Liver (tissue), 9 donors: ENCODE results near the gene ARHGDIA. TPM values are rescaled to one million over a fixed set of nuclear protein-coding genes. Genes with fewer than 3 reads are reported as not detected.

Experiments
- DNase-seq: peaks from one replicate; pipeline ENCODE4 v3.0.0-alpha.2; 2017; ENCODE audit warnings: low spot score
- H3K27ac ChIP-seq, 2 donors: one replicate each; pipeline ENCODE4 v1.7.0; 2013; ENCODE audit warnings: inconsistent platforms in 2 of 2, low read length in 2 of 2, control low read depth in 1 of 2, low read depth in 1 of 2, mild to moderate bottlenecking in 1 of 2
- H3K27me3 ChIP-seq, 4 donors: one replicate each; pipeline versions ENCODE4 v1.6.1 to v1.7.0; 2013; ENCODE audit warnings: low read length in 3 of 4, inconsistent platforms in 1 of 4, mild to moderate bottlenecking in 1 of 4, moderate library complexity in 1 of 4; ENCODE audit not compliant: control insufficient read depth in 4 of 4, insufficient read depth in 4 of 4
- H3K36me3 ChIP-seq, 4 donors: one replicate each; pipeline versions ENCODE4 v1.6.1 to v1.7.0; 2013; ENCODE audit warnings: low read length in 3 of 4, mild to moderate bottlenecking in 3 of 4, low read depth in 1 of 4, moderate library complexity in 1 of 4; ENCODE audit not compliant: control insufficient read depth in 4 of 4, insufficient read depth in 3 of 4
- H3K4me1 ChIP-seq, 4 donors: one replicate each; pipeline versions ENCODE4 v1.6.1 to v1.7.0; 2013; ENCODE audit warnings: low read length in 3 of 4, mild to moderate bottlenecking in 3 of 4, moderate library complexity in 1 of 4; ENCODE audit not compliant: control insufficient read depth in 4 of 4, insufficient read depth in 4 of 4
- H3K4me3 ChIP-seq, 3 donors: one replicate each; pipeline versions ENCODE4 v1.6.1 to v1.7.0; 2013; ENCODE audit warnings: low read length in 3 of 3, control low read depth in 1 of 3, low read depth in 1 of 3, mild to moderate bottlenecking in 1 of 3
- H3K9ac ChIP-seq, 2 donors: one replicate each; pipeline ENCODE4 v1.7.0; 2013; ENCODE audit warnings: low read length in 2 of 2, mild to moderate bottlenecking in 2 of 2, moderate library complexity in 2 of 2, control low read depth in 1 of 2, low read depth in 1 of 2
- H3K9me3 ChIP-seq, 4 donors: one replicate each; pipeline versions ENCODE4 v1.6.1 to v1.7.0; 2013; ENCODE audit warnings: low read length in 3 of 4; ENCODE audit not compliant: control insufficient read depth in 4 of 4
- EGR1 ChIP-seq, 2 donors: IDR thresholded peaks; 2 replicates each; pipeline ENCODE4 v1.6.1; 2016 to 2018; ENCODE audit warnings: antibody characterized with exemption in 2 of 2, low read depth in 2 of 2
- FOXA1 ChIP-seq: IDR thresholded peaks from 2 replicates; pipeline ENCODE4 v1.6.1; 2016; ENCODE audit warnings: antibody characterized with exemption
- GABPA ChIP-seq, 2 donors: IDR thresholded peaks in 1 of 2; conservative IDR thresholded peaks in 1 of 2; 2 replicates each; pipeline ENCODE4 v1.6.1; 2016; ENCODE audit warnings: antibody characterized with exemption in 2 of 2, mild to moderate bottlenecking in 1 of 2, moderate library complexity in 1 of 2
- HNF4A ChIP-seq, 2 donors: conservative IDR thresholded peaks; 2 replicates each; pipeline ENCODE4 v1.6.1; 2016; ENCODE audit warnings: antibody characterized with exemption in 2 of 2, mild to moderate bottlenecking in 2 of 2
- HNF4G ChIP-seq: IDR thresholded peaks from 2 replicates; pipeline ENCODE4 v1.6.1; 2016; ENCODE audit warnings: antibody characterized with exemption
- JUND ChIP-seq, 2 donors: IDR thresholded peaks; 2 replicates each; pipeline ENCODE4 v1.6.1; 2016; ENCODE audit warnings: antibody characterized with exemption in 2 of 2
- NR2F2 ChIP-seq: IDR thresholded peaks from 2 replicates; pipeline ENCODE4 v1.6.1; 2016; ENCODE audit warnings: antibody characterized with exemption
- RAD21 ChIP-seq, 2 donors: IDR thresholded peaks; 2 replicates each; pipeline ENCODE4 v1.6.1; 2016; ENCODE audit warnings: antibody characterized with exemption in 2 of 2, mild to moderate bottlenecking in 2 of 2
- REST ChIP-seq: IDR thresholded peaks from 2 replicates; pipeline ENCODE4 v1.6.1; 2016; ENCODE audit warnings: antibody characterized with exemption, mild to moderate bottlenecking
- RXRA ChIP-seq, 2 donors: IDR thresholded peaks; 2 replicates each; pipeline ENCODE4 v1.6.1; 2017 to 2018; ENCODE audit warnings: antibody characterized with exemption in 2 of 2, mild to moderate bottlenecking in 1 of 2
- SP1 ChIP-seq: IDR thresholded peaks from 2 replicates; pipeline ENCODE4 v1.6.1; 2018; ENCODE audit warnings: antibody characterized with exemption, mild to moderate bottlenecking
- TAF1 ChIP-seq: conservative IDR thresholded peaks from 2 replicates; pipeline ENCODE4 v1.6.1; 2016; ENCODE audit warnings: antibody characterized with exemption, mild to moderate bottlenecking
- YY1 ChIP-seq: IDR thresholded peaks from 2 replicates; pipeline ENCODE4 v1.6.1; 2016; ENCODE audit warnings: antibody characterized with exemption, mild to moderate bottlenecking
- WGBS: extraction: QIAGEN DNeasy Blood & Tissue Kit; methylation state at CpG from one replicate; pipeline ENCODE4 v1.1.7; 2013; 5-methylcytosine and 5-hydroxymethylcytosine counted together
- polyA plus RNA-seq, 2 donors: library from polyadenylated mRNA; stranded (reverse) in 1 of 2; unstranded in 1 of 2; fragments of 200-250 nt in 1 of 2; fragments of >200 nt in 1 of 2; fragmentation: Nextera tagmentation in 1 of 2; extraction: Ambion mirVana in 1 of 2; gene quantifications; one replicate each; pipeline versions ENCODE4 v1.2.1 to v1.2.3, GENCODE V29; 2013 to 2015
- total RNA-seq, 2 donors: library from RNA; depleted of rRNA; stranded (reverse); fragments of >200 nt; gene quantifications; one replicate each; pipeline ENCODE4 v1.2.3, GENCODE V29; 2014
- TF ChIP-seq, protein P1 (sequence below): IDR thresholded peaks from 2 replicates; pipeline ENCODE4 v1.6.1; 2016; ENCODE audit warnings: antibody characterized with exemption
- TF ChIP-seq, protein P2 (sequence below): fragments of 150-350 bp; IDR thresholded peaks from 2 replicates; pipeline ENCODE4 v1.5.1; 2017; ENCODE audit warnings: improper control_type of control experiment, low read depth, low read length; ENCODE audit not compliant: missing input control
- TF ChIP-seq, protein P3 (sequence below): IDR thresholded peaks from 2 replicates; pipeline ENCODE4 v1.6.1; 2016; ENCODE audit warnings: antibody characterized with exemption
- TF ChIP-seq, protein P4 (sequence below): IDR thresholded peaks from 2 replicates; pipeline ENCODE4 v1.6.1; 2016; ENCODE audit warnings: antibody characterized with exemption
- donor health status: healthy.
- donor health status: healthy.
- donor health status: healthy.
- donor health status: healthy.
- donor health status: healthy.

ARHGDIA gene
- total and polyA plus RNA-seq, 4 donors: 35.5 to 142 (median 75.3) TPM

GRCh38 chr17:81868674-81869220, 2.4 kb downstream of the ARHGDIA start:
- Histone ChIP-seq H3K36me3 (peaks cover 0 to 6% (median 2%) of the 10 kb centered on the region in 4 donors), H3K4me1 (peaks cover 21 to 69% (median 50%) of the 10 kb centered on the region in 4 donors), H3K27me3 (no peaks in the 10 kb centered on the region), H3K4me3 (no peak overlapping the region), H3K9me3 (no peaks in the 10 kb centered on the region), H3K9ac (no peak overlapping the region), H3K27ac (peak overlapping the region; percentile 92 to 95)
- TF ChIP-seq EGR1 (IDR thresholded peaks at IDR 0.05; ENCODE audit: low read depth in 2 of 2): no peak
- no peak for TF ChIP-seq HNF4A (conservative IDR thresholded peaks at IDR 0.05)
- no peak for TF ChIP-seq FOXA1
- TF ChIP-seq RAD21 (IDR thresholded peaks at IDR 0.05): no peak
- TF ChIP-seq JUND (IDR thresholded peaks at IDR 0.05): no peak
- TF ChIP-seq YY1: no peak
- no peak for TF ChIP-seq GABPA (IDR thresholded peaks at IDR 0.05 in 1 of 2, conservative IDR thresholded peaks at IDR 0.05 in 1 of 2)
- TF ChIP-seq RXRA (IDR thresholded peaks at IDR 0.05): no peak
- WGBS: 57% methylated on average over 30 of the region's 30 CpGs
- peak; percentile 55 for DNase-seq

DNA sequence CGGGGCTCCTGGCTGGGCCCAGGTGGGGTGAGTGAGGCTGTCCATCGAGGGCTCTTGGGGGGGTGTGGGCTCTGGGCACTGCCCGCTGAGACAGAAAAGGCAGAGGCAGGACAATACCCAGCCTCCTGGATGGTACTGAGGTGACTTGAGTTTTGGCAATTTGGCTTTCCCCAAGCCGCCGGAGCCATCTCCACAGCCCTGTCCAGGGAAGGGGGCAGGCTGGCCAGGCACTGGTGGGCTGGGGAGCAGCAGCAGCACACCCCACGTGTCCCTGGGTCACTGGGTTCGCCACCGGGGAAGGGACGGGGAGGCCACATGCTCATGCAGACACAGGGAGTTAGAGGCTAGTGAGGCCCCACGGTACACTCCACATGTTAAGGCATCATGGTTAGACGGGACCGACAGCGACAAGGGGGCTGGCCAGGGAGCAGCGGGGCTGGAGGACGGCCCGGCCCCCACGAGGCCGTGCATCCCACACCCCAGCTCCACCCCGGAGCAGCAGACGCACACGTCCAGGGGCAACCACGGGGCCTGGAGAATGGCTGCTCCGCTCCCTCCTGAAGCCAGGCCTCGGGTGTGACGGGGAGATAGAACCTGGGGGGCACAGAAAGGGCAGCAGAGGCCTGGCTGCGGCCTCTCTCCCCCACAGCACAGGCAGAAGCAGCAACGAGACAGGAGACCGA, 3.0 kb downstream of the ARHGDIA start:
- H3K9me3 ChIP-seq: no peaks in the 10 kb centered on the region
- peak in 1 of 2 donors; percentile 2 for TF ChIP-seq EGR1 (IDR thresholded peaks at IDR 0.05; ENCODE audit: low read depth in 2 of 2)
- TF ChIP-seq TAF1: no peak
- 38% methylated on average over 28 of the region's 28 CpGs for WGBS
- peak overlapping the region; percentile 92 to 95 for H3K27ac ChIP-seq
- no peak for DNase-seq
- no peak overlapping the region for H3K4me3 ChIP-seq
- H3K4me1 ChIP-seq: peaks cover 21 to 76% (median 53%) of the 10 kb centered on the region in 4 donors
- H3K9ac ChIP-seq: no peak overlapping the region
- peaks cover 0 to 6% (median 2%) of the 10 kb centered on the region in 4 donors for H3K36me3 ChIP-seq
- no peaks in the 10 kb centered on the region for H3K27me3 ChIP-seq

- no peak overlapping the region for H3K9ac ChIP-seq
- no peaks in the 10 kb centered on the region for H3K9me3 ChIP-seq
- H3K27ac ChIP-seq: peak overlapping the region; percentile 92 to 95
- WGBS: 41% methylated on average over 23 of the region's 23 CpGs
- H3K27me3 ChIP-seq: no peaks in the 10 kb centered on the region
- peaks cover 0 to 6% (median 2%) of the 10 kb centered on the region in 4 donors for H3K36me3 ChIP-seq
- H3K4me3 ChIP-seq: no peak overlapping the region
- DNase-seq: no peak
- H3K4me1 ChIP-seq: peaks cover 20 to 80% (median 58%) of the 10 kb centered on the region in 4 donors
- TF ChIP-seq, protein P1, sequence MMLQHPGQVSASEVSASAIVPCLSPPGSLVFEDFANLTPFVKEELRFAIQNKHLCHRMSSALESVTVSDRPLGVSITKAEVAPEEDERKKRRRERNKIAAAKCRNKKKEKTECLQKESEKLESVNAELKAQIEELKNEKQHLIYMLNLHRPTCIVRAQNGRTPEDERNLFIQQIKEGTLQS: no peak
- TF ChIP-seq RAD21 (IDR thresholded peaks at IDR 0.05) (no peak), YY1 (no peak), HNF4G (no peak), SP1 (no peak), RXRA (IDR thresholded peaks at IDR 0.05) (peak; percentile 13 to 36), EGR1 (IDR thresholded peaks at IDR 0.05; ENCODE audit: low read depth in 2 of 2) (peak in 1 of 2 donors; percentile 39), JUND (IDR thresholded peaks at IDR 0.05) (no peak), HNF4A (conservative IDR thresholded peaks at IDR 0.05) (peak in 1 of 2 donors; percentile 25), GABPA (IDR thresholded peaks at IDR 0.05 in 1 of 2, conservative IDR thresholded peaks at IDR 0.05 in 1 of 2) (no peak), TAF1 (no peak), REST (no peak), NR2F2 (no peak)
- TF ChIP-seq, protein P2, sequence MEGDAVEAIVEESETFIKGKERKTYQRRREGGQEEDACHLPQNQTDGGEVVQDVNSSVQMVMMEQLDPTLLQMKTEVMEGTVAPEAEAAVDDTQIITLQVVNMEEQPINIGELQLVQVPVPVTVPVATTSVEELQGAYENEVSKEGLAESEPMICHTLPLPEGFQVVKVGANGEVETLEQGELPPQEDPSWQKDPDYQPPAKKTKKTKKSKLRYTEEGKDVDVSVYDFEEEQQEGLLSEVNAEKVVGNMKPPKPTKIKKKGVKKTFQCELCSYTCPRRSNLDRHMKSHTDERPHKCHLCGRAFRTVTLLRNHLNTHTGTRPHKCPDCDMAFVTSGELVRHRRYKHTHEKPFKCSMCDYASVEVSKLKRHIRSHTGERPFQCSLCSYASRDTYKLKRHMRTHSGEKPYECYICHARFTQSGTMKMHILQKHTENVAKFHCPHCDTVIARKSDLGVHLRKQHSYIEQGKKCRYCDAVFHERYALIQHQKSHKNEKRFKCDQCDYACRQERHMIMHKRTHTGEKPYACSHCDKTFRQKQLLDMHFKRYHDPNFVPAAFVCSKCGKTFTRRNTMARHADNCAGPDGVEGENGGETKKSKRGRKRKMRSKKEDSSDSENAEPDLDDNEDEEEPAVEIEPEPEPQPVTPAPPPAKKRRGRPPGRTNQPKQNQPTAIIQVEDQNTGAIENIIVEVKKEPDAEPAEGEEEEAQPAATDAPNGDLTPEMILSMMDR: no peak
- TF ChIP-seq, protein P3, sequence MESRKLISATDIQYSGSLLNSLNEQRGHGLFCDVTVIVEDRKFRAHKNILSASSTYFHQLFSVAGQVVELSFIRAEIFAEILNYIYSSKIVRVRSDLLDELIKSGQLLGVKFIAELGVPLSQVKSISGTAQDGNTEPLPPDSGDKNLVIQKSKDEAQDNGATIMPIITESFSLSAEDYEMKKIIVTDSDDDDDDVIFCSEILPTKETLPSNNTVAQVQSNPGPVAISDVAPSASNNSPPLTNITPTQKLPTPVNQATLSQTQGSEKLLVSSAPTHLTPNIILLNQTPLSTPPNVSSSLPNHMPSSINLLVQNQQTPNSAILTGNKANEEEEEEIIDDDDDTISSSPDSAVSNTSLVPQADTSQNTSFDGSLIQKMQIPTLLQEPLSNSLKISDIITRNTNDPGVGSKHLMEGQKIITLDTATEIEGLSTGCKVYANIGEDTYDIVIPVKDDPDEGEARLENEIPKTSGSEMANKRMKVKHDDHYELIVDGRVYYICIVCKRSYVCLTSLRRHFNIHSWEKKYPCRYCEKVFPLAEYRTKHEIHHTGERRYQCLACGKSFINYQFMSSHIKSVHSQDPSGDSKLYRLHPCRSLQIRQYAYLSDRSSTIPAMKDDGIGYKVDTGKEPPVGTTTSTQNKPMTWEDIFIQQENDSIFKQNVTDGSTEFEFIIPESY: no peak
- TF ChIP-seq, protein P4, sequence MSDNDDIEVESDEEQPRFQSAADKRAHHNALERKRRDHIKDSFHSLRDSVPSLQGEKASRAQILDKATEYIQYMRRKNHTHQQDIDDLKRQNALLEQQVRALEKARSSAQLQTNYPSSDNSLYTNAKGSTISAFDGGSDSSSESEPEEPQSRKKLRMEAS: peak; percentile 16
Observed at GRCh38 chr17:81867170-81867990, 3.8 kb downstream of the ARHGDIA start.
